CD4-positive, CD25-positive, alpha-beta regulatory T cell (primary cell): Measurements from ENCODE around the gene PRDX1. TPM values are rescaled to one million over a fixed set of nuclear protein-coding genes. Genes with fewer than 3 reads are reported as not detected.

Experiments
- ATAC-seq, 2 donors: fragments of 150-1000 bp; cut with Tn5 transposase; one replicate each; pipeline ENCODE4 v1.10.0; 2021; ENCODE audit warnings: low read depth in 2 of 2, moderate number of reproducible peaks in 2 of 2, moderate library complexity in 1 of 2
- DNase-seq, 3 donors: peaks; one replicate each; pipeline versions ENCODE4 v3.0.0 to v3.0.0-alpha.2; 2012 to 2022; ENCODE audit warnings: mixed read lengths in 1 of 3
- H3K27ac ChIP-seq: one replicate; pipeline ENCODE4 v1.7.0; 2013; ENCODE audit warnings: mild to moderate bottlenecking, low read length; ENCODE audit not compliant: insufficient read depth, poor library complexity, severe bottlenecking
- H3K27me3 ChIP-seq: one replicate; pipeline ENCODE4 v1.7.0; 2013; ENCODE audit warnings: low read length; ENCODE audit not compliant: control insufficient read depth, insufficient read depth
- H3K36me3 ChIP-seq: one replicate; pipeline ENCODE4 v1.7.0; 2013; ENCODE audit warnings: mild to moderate bottlenecking, low read length, moderate library complexity; ENCODE audit not compliant: control insufficient read depth, insufficient read depth
- H3K4me1 ChIP-seq: 2 replicates; pipeline ENCODE4 v1.7.0; 2013; ENCODE audit warnings: mild to moderate bottlenecking, low read length; ENCODE audit not compliant: insufficient read depth, control insufficient read depth, poor library complexity, severe bottlenecking
- H3K4me3 ChIP-seq: one replicate; pipeline ENCODE4 v1.7.0; 2013; ENCODE audit warnings: low read depth, mild to moderate bottlenecking, low read length, moderate library complexity
- H3K9me3 ChIP-seq, 2 experiments: 1 replicate in 1 of 2; 2 replicates in 1 of 2; pipeline ENCODE4 v1.7.0; 2013; ENCODE audit warnings: low read length in 2 of 2, mild to moderate bottlenecking in 1 of 2, moderate library complexity in 1 of 2; ENCODE audit not compliant: control insufficient read depth in 2 of 2
- H3K27ac Mint-ChIP-seq, 3 donors: one replicate each; pipeline ENCODE4 v1.8.0; 2020 to 2022; ENCODE audit warnings: mild to moderate bottlenecking in 3 of 3, mixed read lengths in 3 of 3, moderate library complexity in 2 of 3
- H3K27me3 Mint-ChIP-seq: one replicate; pipeline ENCODE4 v1.8.0; 2022; ENCODE audit warnings: mild to moderate bottlenecking, mixed read lengths
- H3K36me3 Mint-ChIP-seq: one replicate; pipeline ENCODE4 v1.8.0; 2020; ENCODE audit warnings: mixed read lengths
- H3K4me1 Mint-ChIP-seq, 4 donors: one replicate each; pipeline ENCODE4 v1.8.0; 2020 to 2022; ENCODE audit warnings: mixed read lengths in 4 of 4, mild to moderate bottlenecking in 1 of 4
- H3K4me3 Mint-ChIP-seq, 4 donors: one replicate each; pipeline ENCODE4 v1.8.0; 2020 to 2022; ENCODE audit warnings: mild to moderate bottlenecking in 4 of 4, mixed read lengths in 4 of 4, moderate library complexity in 3 of 4
- H3K9me3 Mint-ChIP-seq, 7 donors: one replicate each; pipeline ENCODE4 v1.8.0; 2020 to 2022; ENCODE audit warnings: mixed read lengths in 7 of 7, mild to moderate bottlenecking in 3 of 7, moderate library complexity in 2 of 7
- polyA plus RNA-seq, 4 donors: library from polyadenylated mRNA; unstranded; fragments of 300-500 nt; fragmentation: Illumina TruSeq; gene quantifications; one replicate each; pipeline ENCODE4 v1.2.3, GENCODE V29; 2021
- total RNA-seq: library from RNA; stranded (reverse); gene quantifications from one replicate; pipeline ENCODE4 v1.2.3, GENCODE V29; 2022

The PRDX1 gene
- total and polyA plus RNA-seq, 5 donors from 2014 or later = 96.7 to 384 (median 334) TPM

- H3K36me3 ChIP-seq = peaks cover 68% of the 10 kb centered on the region
- H3K9me3 Mint-ChIP-seq = no peaks in the 10 kb centered on the region
- peaks cover 46% of the 10 kb centered on the region for H3K36me3 Mint-ChIP-seq
- no peak for DNase-seq
- H3K4me1 ChIP-seq = no peaks in the 10 kb centered on the region
- no peak overlapping the region for H3K4me3 Mint-ChIP-seq
- H3K27me3 ChIP-seq = no peaks in the 10 kb centered on the region
- no peak overlapping the region for H3K27ac ChIP-seq
- H3K27ac Mint-ChIP-seq = no peak overlapping the region
- peaks cover 0 to 9% (median 1%) of the 10 kb centered on the region in 4 donors for H3K4me1 Mint-ChIP-seq
- no peaks in the 10 kb centered on the region for H3K9me3 ChIP-seq
- H3K4me3 ChIP-seq = no peak overlapping the region
- H3K27me3 Mint-ChIP-seq = no peaks in the 10 kb centered on the region
- no peak for ATAC-seq
Measured at GRCh38 chr1:45510036-45510971, 11.4 kb downstream of the PRDX1 start.

GRCh38 chr1:45508295-45509151, 13.2 kb downstream of the PRDX1 start:
- H3K4me3 Mint-ChIP-seq = no peak overlapping the region
- Histone ChIP-seq H3K27me3 (no peaks in the 10 kb centered on the region), H3K9me3 (no peaks in the 10 kb centered on the region), H3K4me3 (no peak overlapping the region), H3K4me1 (no peaks in the 10 kb centered on the region), H3K36me3 (peaks cover 52% of the 10 kb centered on the region), H3K27ac (no peak overlapping the region)
- peak overlapping the region; percentile 1 to 72 (median 47) for H3K27ac Mint-ChIP-seq
- ATAC-seq = no peak
- H3K9me3 Mint-ChIP-seq = no peaks in the 10 kb centered on the region
- H3K4me1 Mint-ChIP-seq = peaks cover 0 to 9% (median 1%) of the 10 kb centered on the region in 4 donors
- no peak for DNase-seq
- H3K36me3 Mint-ChIP-seq = peaks cover 30% of the 10 kb centered on the region
- H3K27me3 Mint-ChIP-seq = no peaks in the 10 kb centered on the region

- ATAC-seq (no peak), DNase-seq (no peak)
- peaks cover 46% of the 10 kb centered on the region for H3K36me3 ChIP-seq
- no peaks in the 10 kb centered on the region for H3K9me3 ChIP-seq
- no peak overlapping the region for H3K27ac ChIP-seq
- H3K4me1 ChIP-seq = no peaks in the 10 kb centered on the region
- Mint-ChIP-seq H3K27ac (peak overlapping the region; percentile 32 to 72 (median 47)), H3K4me3 (peak overlapping the region in 1 of 4 donors; percentile 71), H3K4me1 (peaks cover 0 to 9% (median 1%) of the 10 kb centered on the region in 4 donors), H3K27me3 (no peaks in the 10 kb centered on the region), H3K36me3 (peaks cover 29% of the 10 kb centered on the region), H3K9me3 (no peaks in the 10 kb centered on the region)
- H3K4me3 ChIP-seq = no peak overlapping the region
- H3K27me3 ChIP-seq = no peaks in the 10 kb centered on the region
Measured at GRCh38 chr1:45507893-45508292, 13.8 kb downstream of the PRDX1 start.

- H3K27ac ChIP-seq = no peak overlapping the region
- H3K4me1 ChIP-seq = no peaks in the 10 kb centered on the region
- peaks cover 39% of the 10 kb centered on the region for H3K36me3 ChIP-seq
- H3K27me3 Mint-ChIP-seq = no peaks in the 10 kb centered on the region
- H3K36me3 Mint-ChIP-seq = peaks cover 29% of the 10 kb centered on the region
- H3K27me3 ChIP-seq = no peaks in the 10 kb centered on the region
- no peak overlapping the region for H3K4me3 ChIP-seq
- no peaks in the 10 kb centered on the region for H3K9me3 ChIP-seq
- no peaks in the 10 kb centered on the region for H3K9me3 Mint-ChIP-seq
- peak overlapping the region in 1 of 3 donors; percentile 32 for H3K27ac Mint-ChIP-seq
- DNase-seq = no peak
- peaks cover 0 to 7% (median 2%) of the 10 kb centered on the region in 4 donors for H3K4me1 Mint-ChIP-seq
- H3K4me3 Mint-ChIP-seq = no peak overlapping the region
- ATAC-seq = no peak
Measured at GRCh38 chr1:45507195-45507594, 14.5 kb downstream of the PRDX1 start.

GRCh38 chr1:45503462-45504360, 18.0 kb downstream of the PRDX1 start:
- H3K27me3 ChIP-seq = no peaks in the 10 kb centered on the region
- no peak overlapping the region for H3K4me3 Mint-ChIP-seq
- ATAC-seq (no peak), DNase-seq (no peak)
- peaks cover 0 to 36% (median 21%) of the 10 kb centered on the region in 4 donors for H3K4me1 Mint-ChIP-seq
- no peak overlapping the region for H3K27ac ChIP-seq
- H3K36me3 Mint-ChIP-seq = peaks cover 8% of the 10 kb centered on the region
- peaks cover 14% of the 10 kb centered on the region for H3K4me1 ChIP-seq
- no peak overlapping the region for H3K4me3 ChIP-seq
- H3K27ac Mint-ChIP-seq = no peak overlapping the region
- H3K27me3 Mint-ChIP-seq = no peaks in the 10 kb centered on the region
- no peaks in the 10 kb centered on the region for H3K9me3 Mint-ChIP-seq
- H3K9me3 ChIP-seq = no peaks in the 10 kb centered on the region
- H3K36me3 ChIP-seq = peaks cover 9% of the 10 kb centered on the region

GRCh38 chr1:45501505-45501859, 20.2 kb downstream of the PRDX1 start:
- H3K4me3 Mint-ChIP-seq = peak overlapping the region in 3 of 4 donors; percentile 6 to 47 (median 33)
- ATAC-seq (no peak), DNase-seq (no peak)
- peaks cover 0 to 37% (median 20%) of the 10 kb centered on the region in 4 donors for H3K4me1 Mint-ChIP-seq
- H3K4me1 ChIP-seq = peaks cover 14% of the 10 kb centered on the region
- no peaks in the 10 kb centered on the region for H3K27me3 ChIP-seq
- no peak overlapping the region for H3K27ac ChIP-seq
- no peaks in the 10 kb centered on the region for H3K9me3 Mint-ChIP-seq
- no peaks in the 10 kb centered on the region for H3K36me3 ChIP-seq
- H3K9me3 ChIP-seq = no peaks in the 10 kb centered on the region
- H3K36me3 Mint-ChIP-seq = no peaks in the 10 kb centered on the region
- H3K27me3 Mint-ChIP-seq = no peaks in the 10 kb centered on the region
- peak overlapping the region in 1 of 3 donors; percentile 4 for H3K27ac Mint-ChIP-seq
- H3K4me3 ChIP-seq = peak overlapping the region; percentile 38

GRCh38 chr1:45499415-45499769, 22.3 kb downstream of the PRDX1 start:
- ATAC-seq = no peak
- peaks cover 0 to 40% (median 20%) of the 10 kb centered on the region in 4 donors for H3K4me1 Mint-ChIP-seq
- no peaks in the 10 kb centered on the region for H3K36me3 Mint-ChIP-seq
- no peaks in the 10 kb centered on the region for H3K36me3 ChIP-seq
- H3K27me3 Mint-ChIP-seq = no peaks in the 10 kb centered on the region
- H3K4me1 ChIP-seq = peaks cover 14% of the 10 kb centered on the region
- DNase-seq = no peak
- peak overlapping the region; percentile 64 to 98 (median 95) for H3K27ac Mint-ChIP-seq
- peak overlapping the region; percentile 68 for H3K27ac ChIP-seq
- peak overlapping the region; percentile 95 for H3K4me3 ChIP-seq
- H3K9me3 Mint-ChIP-seq = no peaks in the 10 kb centered on the region
- no peaks in the 10 kb centered on the region for H3K9me3 ChIP-seq
- no peaks in the 10 kb centered on the region for H3K27me3 ChIP-seq
- H3K4me3 Mint-ChIP-seq = peak overlapping the region; percentile 89 to 98 (median 96)
